Measurements from ENCODE around the gene GFER. TPM values are rescaled to one million over a fixed set of nuclear protein-coding genes. Genes with fewer than 3 reads are reported as not detected.
A peak's percentile ranks its signal among the peaks of the same experiment; 100 is the strongest.
"Not testable (repeated sequence)": the region's sequence is repeated elsewhere in the genome, so short reads cannot be mapped to it uniquely, and the experiment has no call there.

GFER gene
- total and polyA plus RNA-seq, 8 donors, result 17.1 to 62.0 (median 25.9) TPM

DNA sequence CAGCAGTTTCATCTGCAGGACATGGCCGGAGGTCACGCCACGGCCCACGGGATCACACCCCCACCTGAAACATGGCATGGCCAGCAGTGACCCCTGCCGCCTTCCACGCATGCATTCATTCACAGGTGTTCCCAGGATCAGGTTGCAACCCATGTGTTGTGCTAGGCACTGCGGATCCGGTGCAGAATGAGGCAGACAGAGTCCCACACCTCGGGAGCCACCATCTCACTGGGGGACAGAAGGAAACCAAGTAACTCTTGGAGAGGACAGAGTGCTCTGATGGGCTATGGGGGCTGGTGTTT lies 36.7 kb upstream of the GFER start:
- intact Hi-C loops (cut with DNase I), result no loop called here

DNA sequence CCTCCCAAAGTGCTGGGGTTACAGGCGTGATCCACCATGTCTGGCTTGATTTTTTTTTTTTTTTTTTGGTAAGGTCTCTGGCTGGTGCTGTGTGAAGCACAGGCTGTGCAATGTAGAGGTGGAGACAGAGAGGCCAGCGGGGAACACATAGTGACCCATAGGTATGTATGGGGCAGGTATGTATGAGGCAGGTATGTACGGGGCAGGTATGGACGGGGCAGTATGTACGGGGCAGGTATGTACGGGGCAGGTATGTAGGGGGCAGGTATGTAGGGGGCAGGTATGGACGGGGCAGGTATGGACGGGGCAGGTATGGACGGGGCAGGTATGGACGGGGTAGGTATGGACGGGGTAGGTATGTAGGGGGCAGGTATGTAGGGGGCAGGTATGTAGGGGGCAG lies 34.5 kb upstream of the GFER start:
- intact Hi-C loops (cut with DNase I), result no loop called here
- peaks cover 0 to 5% (median 0%) of the 10 kb centered on the region in 3 donors for H3K4me1 ChIP-seq
- 92 to 94% methylated on average over 10 to 11 of the region's 11 CpGs for whole genome bisulfite sequencing, 2 donors
- FAIRE-seq (no peak), ATAC-seq (no peak), DNase-seq (no peak)
- TF ChIP-seq, protein P1, sequence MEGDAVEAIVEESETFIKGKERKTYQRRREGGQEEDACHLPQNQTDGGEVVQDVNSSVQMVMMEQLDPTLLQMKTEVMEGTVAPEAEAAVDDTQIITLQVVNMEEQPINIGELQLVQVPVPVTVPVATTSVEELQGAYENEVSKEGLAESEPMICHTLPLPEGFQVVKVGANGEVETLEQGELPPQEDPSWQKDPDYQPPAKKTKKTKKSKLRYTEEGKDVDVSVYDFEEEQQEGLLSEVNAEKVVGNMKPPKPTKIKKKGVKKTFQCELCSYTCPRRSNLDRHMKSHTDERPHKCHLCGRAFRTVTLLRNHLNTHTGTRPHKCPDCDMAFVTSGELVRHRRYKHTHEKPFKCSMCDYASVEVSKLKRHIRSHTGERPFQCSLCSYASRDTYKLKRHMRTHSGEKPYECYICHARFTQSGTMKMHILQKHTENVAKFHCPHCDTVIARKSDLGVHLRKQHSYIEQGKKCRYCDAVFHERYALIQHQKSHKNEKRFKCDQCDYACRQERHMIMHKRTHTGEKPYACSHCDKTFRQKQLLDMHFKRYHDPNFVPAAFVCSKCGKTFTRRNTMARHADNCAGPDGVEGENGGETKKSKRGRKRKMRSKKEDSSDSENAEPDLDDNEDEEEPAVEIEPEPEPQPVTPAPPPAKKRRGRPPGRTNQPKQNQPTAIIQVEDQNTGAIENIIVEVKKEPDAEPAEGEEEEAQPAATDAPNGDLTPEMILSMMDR (IDR thresholded peaks at IDR 0.05), result no peak
- no peaks in the 10 kb centered on the region for H3K27me3 ChIP-seq
- no peak overlapping the region for H3K27ac ChIP-seq
- H3K4me3 ChIP-seq, result no peak overlapping the region
- no peaks in the 10 kb centered on the region for H3K36me3 ChIP-seq
- no peaks in the 10 kb centered on the region for H3K9me3 ChIP-seq

More for the DNA sequence above, 36.7 kb upstream of the GFER start:
- Histone ChIP-seq H3K27ac (no peak overlapping the region), H3K36me3 (no peaks in the 10 kb centered on the region), H3K27me3 (no peaks in the 10 kb centered on the region), H3K4me1 (no peaks in the 10 kb centered on the region), H3K4me3 (no peak overlapping the region), H3K9me3 (no peaks in the 10 kb centered on the region)
- ATAC-seq, result no peak
- TF ChIP-seq, protein P1 (IDR thresholded peaks at IDR 0.05), result no peak
- no peak for FAIRE-seq
- no peak for DNase-seq
- whole genome bisulfite sequencing, 2 donors, result 89 to 90% methylated on average over 9 of the region's 9 CpGs

DNA sequence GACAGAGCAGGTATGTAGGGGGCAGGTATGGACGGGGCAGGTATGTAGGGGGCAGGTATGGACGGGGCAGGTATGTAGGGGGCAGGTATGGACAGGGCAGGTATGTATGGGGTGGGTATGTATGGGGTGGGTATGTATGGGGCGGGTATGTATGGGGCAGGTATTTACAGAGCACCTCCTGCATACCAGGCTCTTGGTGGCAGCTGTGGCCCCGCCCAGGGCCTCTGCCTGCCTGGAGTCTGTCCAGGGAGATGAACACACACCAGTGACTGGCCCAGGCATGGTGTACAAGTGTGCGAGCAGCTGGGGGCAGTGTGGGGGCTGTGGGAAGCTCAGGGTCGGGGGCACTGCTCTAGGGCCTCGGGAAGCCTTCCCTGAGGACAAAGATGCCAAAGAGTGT lies 33.9 kb upstream of the GFER start:
- FAIRE-seq (no peak), ATAC-seq (no peak), DNase-seq (peak in 1 of 6 donors; percentile 13)
- peaks cover 0 to 7% (median 0%) of the 10 kb centered on the region in 3 donors for H3K4me1 ChIP-seq
- H3K4me3 ChIP-seq, result no peak overlapping the region
- no peaks in the 10 kb centered on the region for H3K36me3 ChIP-seq
- TF ChIP-seq, protein P1 (IDR thresholded peaks at IDR 0.05), result no peak
- intact Hi-C loops (cut with DNase I), result no loop called here
- no peak overlapping the region for H3K27ac ChIP-seq
- H3K27me3 ChIP-seq, result no peaks in the 10 kb centered on the region
- 78 to 80% methylated on average over 6 to 7 of the region's 7 CpGs for WGBS, 2 donors
- H3K9me3 ChIP-seq, result no peaks in the 10 kb centered on the region

DNA sequence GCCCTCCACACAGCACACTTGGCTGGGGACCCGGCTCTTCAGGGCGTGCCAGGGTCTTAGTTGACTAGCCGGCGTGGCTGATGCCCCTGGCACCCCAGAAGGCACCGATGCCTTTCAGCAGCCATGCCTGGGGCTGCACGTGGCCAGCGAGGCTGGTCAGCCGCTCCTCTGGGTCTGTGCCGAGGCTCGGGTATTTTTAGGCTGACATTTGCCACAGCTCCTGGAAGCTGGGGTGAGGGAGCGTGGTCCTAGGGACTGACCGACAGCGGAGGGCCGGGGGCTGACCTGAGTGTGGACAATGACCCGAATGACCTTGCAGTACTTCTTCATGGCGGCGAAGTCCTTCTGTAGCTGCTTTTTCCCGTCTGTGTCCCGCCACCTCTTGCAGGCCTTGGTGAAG lies 33.4 kb upstream of the GFER start:
- Histone ChIP-seq H3K27me3 (no peaks in the 10 kb centered on the region), H3K9me3 (no peaks in the 10 kb centered on the region), H3K27ac (no peak overlapping the region), H3K4me3 (no peak overlapping the region), H3K36me3 (no peaks in the 10 kb centered on the region), H3K4me1 (peaks cover 0 to 7% (median 0%) of the 10 kb centered on the region in 3 donors)
- TF ChIP-seq, protein P1 (IDR thresholded peaks at IDR 0.05), result no peak
- DNase-seq (no peak), FAIRE-seq (no peak), ATAC-seq (no peak)
- intact Hi-C loops (cut with DNase I), result no loop called here
- WGBS, 2 donors, result 88 to 90% methylated on average over 19 of the region's 19 CpGs

DNA sequence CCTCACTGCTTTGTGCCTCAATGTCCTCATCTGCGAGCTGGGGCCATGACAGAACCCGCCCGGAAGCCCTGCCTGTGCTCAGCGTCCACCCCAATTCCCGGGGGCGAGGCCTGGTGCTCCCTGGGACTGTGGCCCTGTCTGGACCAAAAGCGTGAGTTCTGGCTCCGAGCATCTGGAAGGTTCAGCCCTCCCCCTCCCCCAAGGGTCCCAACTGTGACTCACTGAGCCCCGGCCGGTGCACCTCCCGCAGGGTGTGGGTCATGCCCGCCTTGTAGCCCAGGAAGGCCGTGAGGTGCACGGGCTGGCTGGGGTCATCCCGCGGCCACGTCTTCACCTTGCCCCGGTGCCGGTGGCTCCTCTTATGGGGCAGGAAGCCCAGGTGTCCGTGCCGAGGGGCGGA lies 30.3 kb upstream of the GFER start:
- Histone ChIP-seq H3K27me3 (no peaks in the 10 kb centered on the region), H3K4me1 (peaks cover 0 to 8% (median 0%) of the 10 kb centered on the region in 3 donors), H3K4me3 (peak overlapping the region in 2 of 4 donors; percentile 17 to 49), H3K27ac (peak overlapping the region in 3 of 4 donors; percentile 16 to 57 (median 26)), H3K9me3 (no peaks in the 10 kb centered on the region), H3K36me3 (no peaks in the 10 kb centered on the region)
- TF ChIP-seq, protein P1 (IDR thresholded peaks at IDR 0.05), result no peak
- ATAC-seq (peak in 3 of 4 donors; percentile 21 to 48 (median 38)), DNase-seq (no peak), FAIRE-seq (no peak)
- 80 to 95% methylated on average over 22 of the region's 22 CpGs for WGBS, 2 donors
- intact Hi-C loops (cut with DNase I), result no loop called here

DNA sequence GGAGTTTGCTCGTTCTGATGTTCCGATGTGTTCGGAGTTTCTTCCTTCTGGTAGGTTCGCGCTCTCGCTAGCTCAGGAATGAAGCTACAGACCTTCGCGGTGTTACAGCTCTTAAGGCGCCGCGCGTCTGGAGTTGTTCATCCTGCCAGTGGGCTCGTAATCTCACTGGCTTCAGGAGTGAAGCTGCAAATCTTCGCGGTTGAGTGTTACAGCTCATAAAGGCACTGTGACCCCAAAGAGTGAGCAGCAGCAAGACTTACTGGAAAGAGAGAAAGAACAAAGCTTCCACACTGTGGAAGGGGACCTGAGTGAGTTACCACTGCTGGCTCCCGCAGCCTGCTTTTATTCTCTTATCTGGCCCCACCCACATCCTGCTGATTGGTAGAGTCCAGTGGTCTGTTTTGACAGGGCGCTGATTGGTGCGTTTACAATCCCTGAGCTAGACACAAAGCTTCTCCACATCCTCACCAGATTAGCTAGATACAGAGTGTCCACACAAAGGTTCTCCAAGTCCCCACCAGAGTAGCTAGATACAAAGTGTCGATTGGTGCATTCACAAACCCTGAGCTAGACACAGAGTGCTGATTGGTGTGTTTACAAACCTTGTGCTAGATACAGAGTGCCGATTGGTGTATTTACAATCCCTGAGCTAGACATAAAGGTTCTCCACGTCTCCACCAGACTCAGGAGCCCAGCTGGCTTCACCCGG lies 26.4 kb upstream of the GFER start:
- H3K27me3 ChIP-seq; H3K27ac ChIP-seq; intact Hi-C loops (cut with DNase I); FAIRE-seq; H3K9me3 ChIP-seq; DNase-seq; ATAC-seq; H3K4me3 ChIP-seq: not testable (repeated sequence)
- 83 to 86% methylated on average over 21 of the region's 22 CpGs for WGBS, 2 donors
- peaks cover 0 to 17% (median 8%) of the 10 kb centered on the region in 3 donors for H3K4me1 ChIP-seq
- H3K36me3 ChIP-seq, result peaks cover 0 to 15% (median 10%) of the 10 kb centered on the region in 3 donors

DNA sequence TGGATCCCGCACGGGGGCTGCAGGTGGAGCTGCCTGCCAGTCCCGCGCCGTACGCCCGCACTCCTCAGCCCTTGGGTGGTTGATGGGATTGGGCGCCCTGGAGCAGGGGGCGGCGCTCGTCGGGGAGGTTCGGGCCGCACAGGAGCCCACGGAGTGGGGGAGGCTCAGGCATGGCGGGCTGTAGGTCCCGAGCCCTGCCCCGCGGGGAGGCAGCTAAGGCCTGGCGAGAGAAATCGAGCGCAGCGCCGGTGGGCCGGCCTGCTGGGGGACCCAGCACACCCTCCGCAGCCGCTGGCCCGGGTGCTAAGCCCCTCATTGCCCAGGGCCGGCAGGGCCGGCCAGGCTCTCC lies 25.9 kb upstream of the GFER start:
- DNase-seq, result peak in 3 of 6 donors; percentile 55 to 76 (median 64)
- 62 to 72% methylated on average over 23 to 30 of the region's 30 CpGs for WGBS, 2 donors
- H3K4me3 ChIP-seq; FAIRE-seq; intact Hi-C loops (cut with DNase I); H3K27ac ChIP-seq; ATAC-seq; H3K9me3 ChIP-seq; H3K27me3 ChIP-seq: not testable (repeated sequence)
- peaks cover 0 to 20% (median 12%) of the 10 kb centered on the region in 3 donors for H3K4me1 ChIP-seq
- peaks cover 0 to 20% (median 10%) of the 10 kb centered on the region in 3 donors for H3K36me3 ChIP-seq

Data from pancreas (tissue), 10 donors.